H1 (cell line): Measurements from ENCODE around the gene PHC2. TPM values are rescaled to one million over a fixed set of nuclear protein-coding genes. Genes with fewer than 3 reads are reported as not detected.

ENCODE experiments used
- CTCF ChIA-PET: fragments of 300-600 bp; sonication (Branson Sonifier 250); formaldehyde crosslinking; loops from one replicate; lab custom pipeline; 2021; ENCODE audit not compliant: partially characterized antibody; lab: Charles Lee
- POLR2A ChIA-PET: fragments of 300-600 bp; sonication (Branson Sonifier 250); formaldehyde crosslinking; loops from one replicate; lab custom pipeline; 2021; ENCODE audit warnings: inconsistent platforms; ENCODE audit not compliant: partially characterized antibody; lab: Charles Lee
- DNase-seq, 2 experiments: peaks; one replicate each; pipeline versions ENCODE4 v3.0.0 to v3.0.0-alpha.2; 2010 to 2022; ENCODE audit warnings: low spot score in 2 of 2, low read depth in 1 of 2, mixed read lengths in 1 of 2
- FAIRE-seq: peaks from 2 replicates; lab custom pipeline; 2011; peaks lifted over from hg19 to GRCh38; lab: Jason Lieb, UNC
- H2AFZ ChIP-seq: 2 replicates; pipeline ENCODE4 v1.8.1; 2012; ENCODE audit warnings: low read length, inconsistent platforms
- H2AK5ac ChIP-seq: 2 replicates; pipeline ENCODE4 v1.6.1; 2013; ENCODE audit warnings: low read depth, low read length
- H2BK120ac ChIP-seq: replicated peaks from 2 replicates; pipeline ENCODE3; 2013; ENCODE audit warnings: low read depth, low read length, inconsistent platforms
- H2BK12ac ChIP-seq: 2 replicates; pipeline ENCODE4 v1.6.1; 2013; ENCODE audit warnings: low read depth, low read length
- H2BK15ac ChIP-seq: 2 replicates; pipeline ENCODE4 v1.6.1; 2013; ENCODE audit warnings: low read length
- H2BK20ac ChIP-seq: 2 replicates; pipeline ENCODE4 v1.6.1; 2013; ENCODE audit warnings: low read length
- H2BK5ac ChIP-seq: 2 replicates; pipeline ENCODE4 v1.6.1; 2013; ENCODE audit warnings: low read depth, low read length
- H3K14ac ChIP-seq: 2 replicates; pipeline ENCODE4 v1.6.1; 2013; ENCODE audit warnings: inconsistent platforms; ENCODE audit not compliant: insufficient read length
- H3K18ac ChIP-seq: 2 replicates; pipeline ENCODE4 v1.6.1; 2013; ENCODE audit warnings: low read length; ENCODE audit errors: extremely low read depth
- H3K23ac ChIP-seq: 2 replicates; pipeline ENCODE4 v1.6.1; 2013; ENCODE audit warnings: inconsistent platforms; ENCODE audit not compliant: insufficient read length
- H3K23me2 ChIP-seq: 2 replicates; pipeline ENCODE4 v1.6.1; 2013; ENCODE audit warnings: low read depth, low read length
- H3K27ac ChIP-seq: 2 replicates; pipeline ENCODE4 v1.6.1; 2011; ENCODE audit warnings: low read depth, low read length, inconsistent platforms
- H3K27me3 ChIP-seq, 4 experiments: replicated peaks in 1 of 4; 1 replicate in 1 of 4; 2 replicates in 3 of 4; pipeline versions ENCODE4 v1.6.1 to v1.8.1; 2011 to 2013; ENCODE audit warnings: low read length in 3 of 4, mild to moderate bottlenecking in 3 of 4, inconsistent platforms in 2 of 4, mixed read lengths in 2 of 4, moderate library complexity in 1 of 4; ENCODE audit not compliant: control insufficient read depth in 3 of 4, insufficient read depth in 3 of 4; ENCODE audit errors: extremely low read depth in 1 of 4
- H3K36me3 ChIP-seq, 4 experiments: 2 replicates each; pipeline versions ENCODE4 v1.6.1 to v1.8.1; 2011 to 2013; ENCODE audit warnings: mild to moderate bottlenecking in 4 of 4, low read length in 3 of 4, moderate library complexity in 2 of 4, control low read depth in 1 of 4, inconsistent platforms in 1 of 4; ENCODE audit not compliant: insufficient read depth in 4 of 4, control insufficient read depth in 2 of 4
- H3K4ac ChIP-seq: replicated peaks from 2 replicates; pipeline ENCODE3; 2013; ENCODE audit warnings: low read length, low read depth, mixed read lengths, inconsistent platforms; ENCODE audit not compliant: insufficient read length
- H3K4me1 ChIP-seq, 4 experiments: replicated peaks in 1 of 4; 1 replicate in 1 of 4; 2 replicates in 3 of 4; pipeline versions ENCODE4 v1.6.1 to v1.8.1; 2011 to 2013; ENCODE audit warnings: low read length in 3 of 4, inconsistent platforms in 2 of 4, mixed read lengths in 1 of 4; ENCODE audit not compliant: insufficient read depth in 4 of 4, control insufficient read depth in 3 of 4
- H3K4me2 ChIP-seq, 2 experiments: 2 replicates each; pipeline versions ENCODE4 v1.6.1 to v1.8.1; 2011 to 2013; ENCODE audit warnings: low read depth in 2 of 2, low read length in 2 of 2, control low read depth in 1 of 2, inconsistent platforms in 1 of 2, mild to moderate bottlenecking in 1 of 2; ENCODE audit not compliant: insufficient read depth in 1 of 2
- H3K4me3 ChIP-seq, 4 experiments: fragments of 200-600, 300-600 bp in 1 of 4; sonication (generic), shearing (Covaris generic), sonication (Bioruptor Twin) in 1 of 4; 2 replicates each; pipeline versions ENCODE4 v1.5.1 to v1.8.1; 2011 to 2016; ENCODE audit warnings: low read length in 4 of 4, low read depth in 3 of 4, control low read depth in 2 of 4, inconsistent platforms in 2 of 4, mild to moderate bottlenecking in 2 of 4, mixed read lengths in 1 of 4, moderate library complexity in 1 of 4; ENCODE audit not compliant: insufficient read depth in 2 of 4; ENCODE audit errors: extremely low read depth in 1 of 4
- H3K56ac ChIP-seq: replicated peaks from 2 replicates; pipeline ENCODE3; 2013; ENCODE audit warnings: low read depth, mild to moderate bottlenecking, mixed read lengths, low read length, inconsistent platforms; ENCODE audit not compliant: insufficient read length
- H3K79me1 ChIP-seq: 2 replicates; pipeline ENCODE4 v1.6.1; 2013; ENCODE audit warnings: low read depth, low read length, control low read depth
- H3K79me2 ChIP-seq, 2 experiments: 2 replicates each; pipeline versions ENCODE4 v1.6.1 to v1.8.1; 2012 to 2013; ENCODE audit warnings: low read length in 2 of 2, mild to moderate bottlenecking in 2 of 2, inconsistent platforms in 1 of 2; ENCODE audit not compliant: insufficient read depth in 2 of 2, control insufficient read depth in 1 of 2
- H3K9ac ChIP-seq, 4 experiments: replicated peaks in 1 of 4; 1 replicate in 1 of 4; 2 replicates in 3 of 4; pipeline versions ENCODE4 v1.6.1 to v1.8.1; 2011 to 2013; ENCODE audit warnings: low read depth in 3 of 4, low read length in 3 of 4, control low read depth in 2 of 4, mild to moderate bottlenecking in 2 of 4, moderate library complexity in 2 of 4, inconsistent platforms in 1 of 4; ENCODE audit errors: extremely low read depth in 1 of 4
- H3K9me3 ChIP-seq, 2 experiments: 2 replicates each; pipeline versions ENCODE4 v1.6.1 to v1.8.1; 2012 to 2013; ENCODE audit warnings: mild to moderate bottlenecking in 2 of 2, moderate library complexity in 2 of 2, control low read depth in 1 of 2, inconsistent platforms in 1 of 2, low read depth in 1 of 2, low read length in 1 of 2, mixed read lengths in 1 of 2; ENCODE audit not compliant: insufficient read depth in 2 of 2
- H4K20me1 ChIP-seq, 2 experiments: replicated peaks in 1 of 2; 2 replicates each; pipeline versions ENCODE3 to v1.8.1; 2011 to 2013; ENCODE audit warnings: inconsistent platforms in 2 of 2, low read length in 2 of 2, mild to moderate bottlenecking in 1 of 2; ENCODE audit not compliant: insufficient read depth in 2 of 2, control insufficient read depth in 1 of 2
- H4K5ac ChIP-seq: 2 replicates; pipeline ENCODE4 v1.6.1; 2013; ENCODE audit warnings: low read length, low read depth, mixed read lengths, inconsistent platforms; ENCODE audit not compliant: insufficient read length
- H4K8ac ChIP-seq: 2 replicates; pipeline ENCODE4 v1.8.0; 2013; ENCODE audit warnings: mild to moderate bottlenecking, moderate library complexity, low read length, inconsistent platforms; ENCODE audit not compliant: insufficient read depth; ENCODE audit errors: extremely low read depth
- H4K91ac ChIP-seq: replicated peaks from 2 replicates; pipeline ENCODE3; 2013; ENCODE audit warnings: low read length, mixed read lengths, inconsistent platforms; ENCODE audit not compliant: insufficient read length
- ATF3 ChIP-seq: IDR thresholded peaks from 2 replicates; pipeline ENCODE4 v1.6.1; 2011; ENCODE audit warnings: low read depth, mild to moderate bottlenecking, low read length; ENCODE audit not compliant: insufficient read depth
- CBX8 ChIP-seq: fragments of 300-800, 300-1000 bp; sonication (generic); IDR thresholded peaks from 2 replicates; pipeline ENCODE4 v1.7.1; 2016; ENCODE audit warnings: low read depth, low read length, borderline replicate concordance
- CHD2 ChIP-seq: IDR thresholded peaks from 2 replicates; pipeline ENCODE4 v1.6.1; 2012; ENCODE audit warnings: low read length, improper control_type of control experiment
- CREB1 ChIP-seq: IDR thresholded peaks from 2 replicates; pipeline ENCODE4 v1.6.1; 2012; ENCODE audit warnings: inconsistent platforms
- CTBP2 ChIP-seq: IDR thresholded peaks from 2 replicates; pipeline ENCODE4 v1.7.0; 2011; ENCODE audit warnings: borderline replicate concordance, mild to moderate bottlenecking, moderate library complexity, mixed read lengths, low read length; ENCODE audit not compliant: insufficient read depth, insufficient read length
- EZH2 ChIP-seq: fragments of 200-600 bp; sonication (generic); IDR thresholded peaks from 2 replicates; pipeline ENCODE4 v1.7.1; 2012; ENCODE audit warnings: low read depth, mild to moderate bottlenecking, moderate library complexity, low read length, inconsistent platforms; ENCODE audit not compliant: severe bottlenecking
- FOSL1 ChIP-seq: IDR thresholded peaks from 2 replicates; pipeline ENCODE4 v1.6.1; 2011; ENCODE audit warnings: mild to moderate bottlenecking, low read depth, low read length, moderate library complexity; ENCODE audit not compliant: insufficient read depth
- GABPA ChIP-seq: IDR thresholded peaks from 2 replicates; pipeline ENCODE4 v1.6.1; 2011; ENCODE audit warnings: mild to moderate bottlenecking, low read length, moderate library complexity, borderline replicate concordance; ENCODE audit not compliant: insufficient read depth
- KDM5A ChIP-seq: fragments of 200-600 bp; IDR thresholded peaks from 2 replicates; pipeline ENCODE4 v1.7.1; 2012; ENCODE audit warnings: mild to moderate bottlenecking, low read length, inconsistent platforms, mixed read lengths
- POLR2A ChIP-seq, 2 experiments: IDR thresholded peaks; 1 replicate in 1 of 2; 2 replicates in 1 of 2; pipeline ENCODE4 v1.6.1; 2011; ENCODE audit warnings: low read depth in 2 of 2, low read length in 2 of 2, mild to moderate bottlenecking in 2 of 2; ENCODE audit errors: control extremely low read depth in 1 of 2
- POLR2AphosphoS5 ChIP-seq: IDR thresholded peaks from 2 replicates; pipeline ENCODE4 v1.6.1; 2011; ENCODE audit warnings: low read depth, low read length
- POU5F1 ChIP-seq: IDR thresholded peaks from 2 replicates; pipeline ENCODE4 v1.6.1; 2011; ENCODE audit warnings: low read depth, mild to moderate bottlenecking, low read length, moderate library complexity
- SUZ12 ChIP-seq: fragments of 200-600 bp; sonication (generic); IDR thresholded peaks from 2 replicates; pipeline ENCODE4 v1.6.1; 2012; ENCODE audit warnings: mild to moderate bottlenecking, inconsistent platforms, low read length, moderate library complexity, mixed read lengths
- TEAD4 ChIP-seq: IDR thresholded peaks from 2 replicates; pipeline ENCODE4 v1.6.1; 2012; ENCODE audit warnings: low read depth, low read length, inconsistent platforms, mixed read lengths
- YY1 ChIP-seq: IDR thresholded peaks from 2 replicates; pipeline ENCODE4 v1.6.1; 2011; ENCODE audit warnings: low read depth, mild to moderate bottlenecking, low read length
- WGBS, 2 experiments: shearing (Covaris generic) in 1 of 2; methylation state at CpG; one replicate each; pipeline versions ENCODE4 v1.1.6 to v1.1.7; 2013 to 2015; ENCODE audit warnings: low lambda C conversion rate in 2 of 2, mixed read lengths in 2 of 2, inconsistent platforms in 1 of 2, low coverage in 1 of 2, missing lambda C conversion rate in 1 of 2; ENCODE audit not compliant: insufficient replicate concordance in 2 of 2, insufficient coverage in 1 of 2, insufficient read length in 1 of 2; ENCODE audit errors: extremely low coverage in 1 of 2, missing lambda C conversion rate in 1 of 2; 5-methylcytosine and 5-hydroxymethylcytosine counted together
- polyA plus RNA-seq, 7 experiments: library from polyadenylated mRNA; depleted of rRNA in 3 of 7; stranded (reverse) in 5 of 7; unstranded in 2 of 7; fragments of >200 nt in 5 of 7; fragments of 200-250 nt in 2 of 7; gene quantifications; 1 replicate in 5 of 7; 2 replicates in 1 of 7; 4 replicates in 1 of 7; pipeline versions ENCODE4 v1.2.1 to v1.2.3, GENCODE V29; 2011 to 2013; ENCODE audit warnings: missing spikeins in 2 of 7, mixed read lengths in 2 of 7
- total RNA-seq: library from RNA; stranded (reverse); fragmentation: NEBNext Ultra II Directional; extraction: Animal tissue kit (Norgen Biotek cat#: 25700); gene quantifications from 2 replicates; pipeline ENCODE4 v1.2.1, GENCODE V29; 2021

The PHC2 gene
- total and polyA plus RNA-seq, 2 of the 8 experiments (the other 6 are each of a cell fraction or from before 2014, with no cell fraction given), result 5.6 to 14.2 TPM

- H3K4me3 ChIP-seq, result no peak overlapping the region
- TF ChIP-seq EZH2 (no peak), CHD2 (no peak), TEAD4 (no peak), CREB1 (no peak), ATF3 (no peak), POU5F1 (no peak), GABPA (no peak), POLR2A (IDR thresholded peaks at IDR 0.05; ENCODE audit: control extremely low read depth in 1 of 2, low read depth in 2 of 2, low read length in 2 of 2) (no peak), CBX8 (no peak), YY1 (no peak), FOSL1 (no peak), CTBP2 (no peak), KDM5A (no peak), POLR2AphosphoS5 (no peak), SUZ12 (no peak)
Observed at GRCh38 chr1:33456502-33456886, 25.6 kb upstream of the PHC2 start.

More at GRCh38 chr1:33456502-33456886, 25.6 kb upstream of the PHC2 start:
- Histone ChIP-seq H3K36me3 (no peaks in the 10 kb centered on the region), H2AK5ac (no peak overlapping the region), H4K5ac (no peak overlapping the region), H2BK12ac (no peak overlapping the region), H2BK120ac (no peak overlapping the region), H3K79me2 (no peaks in the 10 kb centered on the region), H4K91ac (no peak overlapping the region), H3K4me2 (no peak overlapping the region), H3K14ac (no peak overlapping the region), H4K8ac (no peak overlapping the region), H3K9ac (no peak overlapping the region), H2BK15ac (no peak overlapping the region), H2BK20ac (no peak overlapping the region), H3K56ac (no peak overlapping the region), H3K4ac (no peak overlapping the region), H3K27me3 (0 out of 7 replicates have a peak, but pooled peaks cover 0 to 2% (median 0%) of the 10 kb centered on the region in 4 experiments), H3K4me1 (peaks cover 0 to 3% (median 1%) of the 10 kb centered on the region in 4 experiments; a peak in 3 of 7 replicates), H2AFZ (no peak overlapping the region), H2BK5ac (no peak overlapping the region), H3K18ac (no peak overlapping the region), H4K20me1 (no peaks in the 10 kb centered on the region), H3K23me2 (no peaks in the 10 kb centered on the region), H3K79me1 (no peaks in the 10 kb centered on the region), H3K23ac (no peak overlapping the region), H3K9me3 (no peaks in the 10 kb centered on the region), H3K27ac (no peak overlapping the region)
- FAIRE-seq (no peak), DNase-seq (no peak)
- CTCF ChIA-PET, result interaction anchor here (0.6 to 7.3 kb wide), 30 partner anchors 10 to 818 kb away, joined by 3 to 75 read pairs (median 4); no protein-coding TSS in a partner anchor
- 83% methylated on average over 6 of the region's 6 CpGs; no CpG with 5 or more reads in 1 of the 2 experiments for WGBS, 2 experiments
- POLR2A ChIA-PET, result no interaction called here
